ENCODE measurements around the gene VANGL2.

DNA sequence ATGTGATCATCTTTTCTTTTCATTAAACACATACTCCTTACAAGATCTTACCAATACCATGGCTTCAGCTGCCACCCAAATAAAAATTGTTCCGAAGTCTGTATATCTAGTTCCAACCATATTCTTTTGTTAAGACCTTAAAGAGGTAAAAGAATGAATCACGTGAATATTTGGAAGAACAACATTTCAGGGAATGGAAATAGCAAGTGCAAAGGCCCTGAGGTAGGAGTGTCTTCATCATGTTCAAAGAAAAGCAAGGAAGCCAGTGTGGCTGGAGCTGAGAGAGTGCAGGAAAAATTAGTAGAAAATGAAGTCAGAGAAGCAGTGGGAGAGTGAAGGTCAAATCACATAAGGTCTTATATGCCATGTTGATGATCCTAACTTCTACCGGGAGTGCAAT lies 71.7 kb downstream of the VANGL2 start:
- TF ChIP-seq CTCF (IDR thresholded peaks at IDR 0.05) (no peak), POLR2A (IDR thresholded peaks at IDR 0.05; ENCODE audit: low read length) (no peak), BHLHE40 (IDR thresholded peaks at IDR 0.05; ENCODE audit: low read depth, low read length) (no peak), CHD2 (IDR thresholded peaks at IDR 0.05; ENCODE audit: low read length, partially characterized antibody) (no peak), RAD21 (conservative IDR thresholded peaks at IDR 0.05 in 1 of 2, IDR thresholded peaks at IDR 0.05 in 1 of 2) (no peak), CBX2 (IDR thresholded peaks at IDR 0.05; ENCODE audit: borderline replicate concordance, low read depth) (no peak), JUN (IDR thresholded peaks at IDR 0.05) (no peak), MYC (IDR thresholded peaks at IDR 0.05; ENCODE audit: borderline replicate concordance, low read length) (no peak), MAFK (IDR thresholded peaks at IDR 0.05; ENCODE audit: partially characterized antibody) (no peak), BCL3 (IDR thresholded peaks at IDR 0.05) (no peak), RCOR1 (IDR thresholded peaks at IDR 0.05; ENCODE audit: low read depth, low read length) (no peak), RFX5 (IDR thresholded peaks at IDR 0.05) (no peak), JUNB (IDR thresholded peaks at IDR 0.05) (no peak)

All from A549 (cell line).